Muscle of leg (tissue), 11 donors: Measurements from ENCODE around the gene CHAC2. TPM values are rescaled to one million over a fixed set of nuclear protein-coding genes. Genes with fewer than 3 reads are reported as not detected.
"Not testable (repeated sequence)": the region's sequence is repeated elsewhere in the genome, so short reads cannot be mapped to it uniquely, and the experiment has no call there.

Experiments used
- DNase-seq: peaks from one replicate; pipeline ENCODE4 v3.0.0; 2013
- H3K27ac ChIP-seq: one replicate; pipeline ENCODE4 v1.5.1; 2013; ENCODE audit warnings: mild to moderate bottlenecking, low read length, control low read depth
- H3K27me3 ChIP-seq: one replicate; pipeline ENCODE4 v1.6.1; 2013; ENCODE audit warnings: low read length; ENCODE audit not compliant: control insufficient read depth, insufficient read depth
- H3K36me3 ChIP-seq: one replicate; pipeline ENCODE4 v1.6.1; 2013; ENCODE audit warnings: low read length; ENCODE audit not compliant: control insufficient read depth, insufficient read depth
- H3K4me1 ChIP-seq: one replicate; pipeline ENCODE4 v1.6.1; 2013; ENCODE audit warnings: low read length; ENCODE audit not compliant: control insufficient read depth, insufficient read depth
- H3K4me3 ChIP-seq: one replicate; pipeline ENCODE4 v1.5.1; 2013; ENCODE audit warnings: low read length, control low read depth
- H3K9me3 ChIP-seq: replicated peaks from 2 replicates; pipeline ENCODE4 v1.6.1; 2013; ENCODE audit warnings: low read depth, low read length; ENCODE audit not compliant: control insufficient read depth
- WGBS: methylation state at CpG from one replicate; pipeline ENCODE4 v1.1.5; 2013; ENCODE audit warnings: missing lambda C conversion rate; ENCODE audit not compliant: insufficient coverage; 5-methylcytosine and 5-hydroxymethylcytosine counted together
- polyA plus RNA-seq, 8 donors: library from polyadenylated mRNA; unstranded; fragments of 120-200 nt; gene quantifications; one replicate each; pipeline versions ENCODE4 v1.2.1 to v1.2.3, GENCODE V29; 2013; ENCODE audit warnings: inconsistent platforms in 1 of 8, low replicate concordance in 1 of 8; ENCODE audit not compliant: insufficient read length in 8 of 8, insufficient read depth in 1 of 8
- total RNA-seq: library from RNA; stranded (reverse); fragments of 120-200 nt; gene quantifications from one replicate; pipeline ENCODE4 v1.2.4, GENCODE V29; 2013

Gene CHAC2
- total and polyA plus RNA-seq, 9 donors: 1.4 to 3.3 (median 2.7) TPM

DNA sequence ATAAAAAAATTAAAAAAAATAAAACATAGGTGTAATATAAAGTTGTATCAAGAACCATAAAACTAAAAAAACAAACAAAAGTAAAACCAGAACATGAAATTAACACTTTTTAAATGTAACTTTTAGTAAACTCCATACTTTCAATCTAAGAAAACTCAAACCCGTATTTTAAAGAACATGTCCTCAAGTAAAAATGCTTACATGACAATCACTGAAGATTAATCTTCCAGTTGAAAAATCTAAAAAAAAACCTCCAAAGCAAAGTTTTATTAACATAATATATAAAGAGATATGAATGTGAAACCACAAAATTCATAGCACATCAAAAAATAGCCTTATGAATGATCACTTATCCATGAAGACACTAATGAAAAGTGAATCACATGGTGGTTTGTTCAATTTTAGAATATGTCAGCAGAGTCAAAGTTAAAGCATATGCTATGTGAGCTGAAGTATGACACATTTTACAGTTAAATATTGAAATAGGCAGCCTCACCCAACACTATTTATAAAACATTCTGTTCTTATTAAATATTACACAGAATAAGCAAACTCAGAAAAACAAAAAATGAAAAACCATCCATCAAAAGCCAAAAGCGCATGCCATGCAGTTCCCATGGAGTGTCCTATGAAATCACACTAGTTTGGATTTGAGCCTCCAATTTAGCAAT, 23.1 kb upstream of the CHAC2 start:
- DNase-seq: no peak
- H3K36me3 ChIP-seq: peaks cover 2% of the 10 kb centered on the region
- no peaks in the 10 kb centered on the region for H3K27me3 ChIP-seq
- no peaks in the 10 kb centered on the region for H3K9me3 ChIP-seq
- no peak overlapping the region for H3K4me3 ChIP-seq
- H3K4me1 ChIP-seq: no peaks in the 10 kb centered on the region
- no CpG with 5 or more reads among the region's 2 CpGs for WGBS
- no peak overlapping the region for H3K27ac ChIP-seq

DNA sequence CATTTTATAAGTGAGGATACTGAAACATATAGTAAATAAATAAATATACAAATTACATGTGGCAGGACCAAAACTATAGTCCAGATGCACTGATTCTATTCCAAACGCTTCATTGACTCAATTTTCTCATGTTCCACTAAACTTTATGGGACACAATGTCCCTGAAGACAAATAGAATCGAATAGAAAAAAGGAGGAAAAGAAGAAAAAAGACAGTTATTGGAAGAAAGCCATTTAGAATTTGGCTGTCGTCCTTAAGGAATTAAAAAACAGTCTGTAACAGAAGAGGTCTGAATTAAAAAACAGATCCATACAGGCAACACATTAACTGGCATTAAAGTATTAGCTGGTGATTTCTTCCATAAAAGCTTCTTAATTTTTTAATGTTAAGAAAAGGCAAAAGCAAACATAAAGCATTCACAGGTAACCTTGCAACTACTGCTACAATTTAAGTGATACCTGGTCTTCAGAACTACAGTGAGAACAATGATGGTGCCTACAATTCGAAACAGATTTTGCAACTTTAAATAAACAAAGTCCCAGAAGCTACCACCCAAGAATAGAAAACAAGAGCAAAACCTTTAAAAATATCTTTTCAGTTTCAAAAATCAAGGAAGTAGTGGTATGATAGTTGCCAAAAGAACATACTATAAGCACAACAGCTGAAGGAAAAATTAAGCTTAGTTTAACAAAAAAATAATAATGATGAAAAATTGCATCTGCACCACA, 17.4 kb upstream of the CHAC2 start:
- H3K4me3 ChIP-seq: no peak overlapping the region
- H3K36me3 ChIP-seq: no peaks in the 10 kb centered on the region
- no peaks in the 10 kb centered on the region for H3K4me1 ChIP-seq
- no peaks in the 10 kb centered on the region for H3K9me3 ChIP-seq
- DNase-seq: peak; percentile 79
- WGBS: no CpG with 5 or more reads among the region's 4 CpGs
- no peaks in the 10 kb centered on the region for H3K27me3 ChIP-seq
- H3K27ac ChIP-seq: no peak overlapping the region

DNA sequence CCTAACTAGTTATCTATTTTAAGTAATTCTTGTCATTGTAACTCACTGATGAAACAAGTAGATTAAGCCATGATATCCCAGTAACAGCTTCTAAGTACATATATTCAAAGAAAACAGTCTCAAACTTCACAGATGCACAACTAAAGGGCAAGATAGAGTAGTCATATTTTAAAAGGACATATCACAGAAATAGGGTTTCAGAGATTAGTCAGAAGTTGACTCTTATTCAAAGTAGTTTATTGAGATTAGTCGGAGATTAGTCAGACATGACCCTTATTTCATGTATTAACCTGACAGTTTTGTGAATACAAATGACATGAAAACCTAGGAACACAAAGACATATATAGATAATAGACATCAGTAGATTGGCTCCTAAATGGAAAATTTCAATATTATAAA, 15.9 kb upstream of the CHAC2 start:
- no CpG with 5 or more reads among the region's 1 CpG for WGBS

DNA sequence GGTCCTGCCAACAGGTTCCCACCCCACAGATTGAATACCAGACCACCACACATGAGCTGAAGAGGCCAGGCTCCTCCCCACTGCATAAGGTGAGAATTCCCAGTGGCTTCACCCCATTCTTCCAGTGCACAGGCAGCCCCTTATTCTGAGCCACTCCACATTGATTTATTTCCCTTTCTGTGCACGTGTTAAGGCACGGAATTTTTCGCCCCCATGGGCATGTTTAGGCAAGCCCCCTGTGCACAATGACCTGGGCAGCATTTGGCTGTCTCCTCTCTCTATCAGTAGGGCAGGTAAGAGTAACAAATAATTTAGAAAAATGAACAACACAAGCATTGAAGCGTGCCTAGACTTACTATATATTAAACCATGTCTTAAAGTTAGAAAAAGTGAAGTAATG, 15.2 kb upstream of the CHAC2 start:
- no peak overlapping the region for H3K4me3 ChIP-seq
- H3K27ac ChIP-seq: no peak overlapping the region
- no CpG with 5 or more reads among the region's 4 CpGs for WGBS
- peaks cover 4% of the 10 kb centered on the region for H3K36me3 ChIP-seq
- no peaks in the 10 kb centered on the region for H3K9me3 ChIP-seq
- H3K27me3 ChIP-seq: no peaks in the 10 kb centered on the region
- DNase-seq: no peak
- no peaks in the 10 kb centered on the region for H3K4me1 ChIP-seq

More for the DNA sequence above, 15.9 kb upstream of the CHAC2 start:
- no peaks in the 10 kb centered on the region for H3K27me3 ChIP-seq
- no peak overlapping the region for H3K27ac ChIP-seq
- no peak overlapping the region for H3K4me3 ChIP-seq
- DNase-seq: no peak
- no peaks in the 10 kb centered on the region for H3K9me3 ChIP-seq
- H3K36me3 ChIP-seq: no peaks in the 10 kb centered on the region
- H3K4me1 ChIP-seq: no peaks in the 10 kb centered on the region

DNA sequence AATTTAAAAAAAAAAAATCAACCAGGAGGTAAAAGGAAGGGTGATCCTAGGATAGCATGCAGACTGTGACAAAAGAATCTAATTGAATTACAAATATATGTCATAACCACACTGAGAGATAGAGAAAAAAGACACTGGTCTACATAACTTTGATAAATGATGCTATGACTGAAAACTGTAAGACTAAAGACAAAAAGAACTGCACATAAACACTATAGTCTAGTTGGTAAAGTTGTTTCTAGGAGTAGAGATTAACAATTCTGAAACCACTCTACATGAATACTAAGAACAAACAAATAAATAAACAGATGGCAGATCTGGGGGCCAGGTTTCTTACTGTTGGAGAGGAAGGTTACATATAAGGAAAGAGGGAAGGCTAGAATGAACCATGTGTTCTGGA, 14.6 kb upstream of the CHAC2 start:
- no peaks in the 10 kb centered on the region for H3K9me3 ChIP-seq
- H3K27me3 ChIP-seq: no peaks in the 10 kb centered on the region
- H3K27ac ChIP-seq: no peak overlapping the region
- H3K4me1 ChIP-seq: no peaks in the 10 kb centered on the region
- no peak overlapping the region for H3K4me3 ChIP-seq
- DNase-seq: no peak
- H3K36me3 ChIP-seq: peaks cover 8% of the 10 kb centered on the region

DNA sequence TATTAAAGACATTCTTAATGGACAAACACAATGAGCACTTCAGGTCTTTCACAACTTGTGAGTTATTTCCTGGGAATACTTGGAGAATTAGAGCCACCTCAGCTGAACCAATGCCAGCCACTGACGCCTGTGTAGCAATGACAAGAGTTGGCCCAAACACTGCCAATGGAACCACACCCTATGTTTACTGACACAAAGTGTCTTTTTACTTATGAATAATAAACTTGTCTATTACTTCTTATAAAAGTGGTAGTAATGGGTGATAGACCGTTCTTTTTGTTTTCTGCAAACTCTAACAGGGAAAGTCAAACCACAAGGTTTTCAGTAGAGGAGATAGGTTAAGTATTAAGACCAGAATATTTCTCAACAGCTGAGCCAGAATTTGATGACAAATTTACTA, 12.5 kb upstream of the CHAC2 start:
- H3K4me3 ChIP-seq: no peak overlapping the region
- H3K27me3 ChIP-seq: no peaks in the 10 kb centered on the region
- peaks cover 10% of the 10 kb centered on the region for H3K36me3 ChIP-seq
- no CpG with 5 or more reads among the region's 2 CpGs for WGBS
- no peaks in the 10 kb centered on the region for H3K9me3 ChIP-seq
- no peaks in the 10 kb centered on the region for H3K4me1 ChIP-seq
- no peak overlapping the region for H3K27ac ChIP-seq
- no peak for DNase-seq

DNA sequence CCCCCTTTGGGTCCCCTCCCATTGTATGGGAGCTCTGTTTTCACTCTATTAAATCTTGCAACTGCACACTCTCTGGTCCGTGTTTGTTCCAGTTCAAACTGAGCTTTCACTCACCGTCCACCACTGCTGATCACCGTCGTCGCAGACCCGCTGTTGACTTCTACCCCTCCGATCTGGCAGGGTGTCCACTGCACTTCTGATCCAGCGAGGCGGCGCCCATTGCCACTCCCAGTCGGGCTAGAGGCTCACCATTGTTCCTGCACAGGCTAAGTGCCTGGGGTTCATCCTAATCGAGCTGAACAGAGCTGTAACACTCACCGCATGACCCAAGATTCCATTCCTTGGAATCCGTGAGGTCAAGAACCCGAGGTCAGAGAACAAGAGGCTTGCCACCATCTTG, 11.0 kb upstream of the CHAC2 start:
- Histone ChIP-seq H3K4me3 (no peak overlapping the region), H3K27me3 (no peaks in the 10 kb centered on the region), H3K36me3 (peaks cover 10% of the 10 kb centered on the region), H3K9me3 (no peaks in the 10 kb centered on the region), H3K4me1 (no peaks in the 10 kb centered on the region), H3K27ac (no peak overlapping the region)
- 98% methylated on average over 15 of the region's 15 CpGs for whole genome bisulfite sequencing
- DNase-seq: no peak

DNA sequence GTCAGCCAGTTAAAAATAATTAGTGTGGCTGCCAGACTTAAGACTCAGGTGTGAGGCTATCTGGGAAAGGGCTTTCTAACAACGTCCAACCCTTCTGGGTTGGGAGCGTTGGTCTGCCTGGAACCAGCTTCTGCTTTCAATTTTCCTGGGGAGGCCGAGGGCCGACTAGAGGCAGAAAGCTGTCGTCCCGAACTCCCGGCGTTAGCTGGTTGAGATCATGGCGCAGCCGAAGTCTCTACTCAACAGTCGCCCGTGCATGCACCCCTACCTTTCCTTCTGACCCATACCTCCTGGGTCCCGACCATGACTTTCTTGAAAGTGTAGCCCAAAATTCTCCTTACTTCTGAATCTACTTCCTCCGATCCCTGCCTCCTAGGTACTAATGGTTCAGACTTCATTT, 10.4 kb upstream of the CHAC2 start:
- 98% methylated on average over 13 of the region's 14 CpGs for WGBS
- H3K4me1 ChIP-seq, DNase-seq, H3K9me3 ChIP-seq, H3K27me3 ChIP-seq, H3K27ac ChIP-seq, H3K4me3 ChIP-seq: not testable (repeated sequence)
- H3K36me3 ChIP-seq: peaks cover 10% of the 10 kb centered on the region

DNA sequence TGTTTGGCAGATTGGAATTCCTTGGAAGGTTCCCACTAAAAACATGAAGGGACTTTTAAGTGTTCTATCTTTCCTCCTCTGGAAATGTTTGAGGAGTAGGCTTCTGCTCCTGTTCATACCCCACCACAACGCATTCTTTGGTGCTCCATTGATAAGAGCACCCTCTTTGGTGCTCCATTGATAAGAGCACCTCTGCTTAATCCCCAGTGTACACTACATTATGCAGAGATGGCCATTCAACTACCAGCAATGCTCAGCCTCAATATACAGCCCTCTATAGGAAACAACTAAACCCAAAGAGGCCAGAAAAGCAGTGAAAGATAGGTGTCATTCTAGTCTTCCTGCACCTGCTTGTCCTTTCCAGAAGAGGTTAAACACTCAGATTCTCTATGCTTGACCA, 1.8 kb upstream of the CHAC2 start:
- Histone ChIP-seq H3K27me3 (no peaks in the 10 kb centered on the region), H3K36me3 (peaks cover 7% of the 10 kb centered on the region), H3K27ac (no peak overlapping the region), H3K4me3 (no peak overlapping the region), H3K9me3 (no peaks in the 10 kb centered on the region), H3K4me1 (peaks cover 3% of the 10 kb centered on the region)
- DNase-seq: no peak
- WGBS: no CpG with 5 or more reads among the region's 1 CpG

DNA sequence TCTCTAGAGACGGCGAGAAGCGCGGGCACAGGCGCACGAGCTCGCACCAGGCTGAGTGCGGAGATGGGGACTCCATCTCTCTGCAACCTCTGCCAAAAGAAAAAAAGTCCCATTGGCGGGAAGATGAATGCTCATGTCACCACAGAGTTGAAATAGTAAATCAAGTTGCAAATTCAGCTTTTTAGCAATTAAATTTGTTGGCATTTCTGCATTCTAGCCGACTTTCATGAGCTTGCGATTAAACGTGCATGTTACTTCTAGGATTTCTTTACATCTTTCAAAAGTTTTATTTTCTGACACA, 588 bp downstream of the CHAC2 start:
- peak overlapping the region; percentile 75 for H3K4me3 ChIP-seq
- no peaks in the 10 kb centered on the region for H3K9me3 ChIP-seq
- H3K27ac ChIP-seq: no peak overlapping the region
- no peaks in the 10 kb centered on the region for H3K27me3 ChIP-seq
- peaks cover 3% of the 10 kb centered on the region for H3K36me3 ChIP-seq
- DNase-seq: peak; percentile 36
- 0% methylated on average over 1 of the region's 12 CpGs for WGBS
- peaks cover 3% of the 10 kb centered on the region for H3K4me1 ChIP-seq
